D341Med (cell line): ENCODE measurements around the gene EMID1.

Experiments
- DNase-seq: peaks from one replicate; pipeline ENCODE4 v3.0.0; 2012; ENCODE audit warnings: low spot score

Gene EMID1

DNA sequence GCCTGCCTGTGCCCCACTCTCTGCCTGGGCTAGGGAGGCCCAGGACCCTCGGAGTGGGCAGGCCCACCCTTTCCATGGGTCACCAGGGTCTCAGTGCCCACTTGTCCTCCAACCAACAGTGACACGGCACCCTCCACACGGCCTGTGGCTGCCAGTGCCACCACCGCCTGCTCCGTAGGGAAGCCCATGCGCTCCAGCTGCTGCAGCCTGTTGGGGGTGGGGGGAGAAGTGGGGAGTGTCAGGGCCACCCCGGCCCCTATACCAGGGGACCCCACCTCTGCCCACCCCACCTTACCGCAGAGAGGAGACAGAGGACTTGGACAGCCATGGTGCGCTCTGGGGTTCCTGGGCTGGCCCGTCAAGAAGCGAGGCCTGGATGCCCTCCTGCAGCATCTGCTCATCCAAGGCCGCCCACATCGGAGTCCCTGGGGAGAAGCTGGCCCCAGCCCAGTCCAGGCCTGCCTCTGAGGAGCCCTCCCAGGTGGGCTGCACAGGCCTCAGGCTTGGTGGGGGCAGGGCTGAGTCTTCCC, 54.4 kb downstream of the EMID1 start:
- DNase-seq: peak; percentile 37

DNA sequence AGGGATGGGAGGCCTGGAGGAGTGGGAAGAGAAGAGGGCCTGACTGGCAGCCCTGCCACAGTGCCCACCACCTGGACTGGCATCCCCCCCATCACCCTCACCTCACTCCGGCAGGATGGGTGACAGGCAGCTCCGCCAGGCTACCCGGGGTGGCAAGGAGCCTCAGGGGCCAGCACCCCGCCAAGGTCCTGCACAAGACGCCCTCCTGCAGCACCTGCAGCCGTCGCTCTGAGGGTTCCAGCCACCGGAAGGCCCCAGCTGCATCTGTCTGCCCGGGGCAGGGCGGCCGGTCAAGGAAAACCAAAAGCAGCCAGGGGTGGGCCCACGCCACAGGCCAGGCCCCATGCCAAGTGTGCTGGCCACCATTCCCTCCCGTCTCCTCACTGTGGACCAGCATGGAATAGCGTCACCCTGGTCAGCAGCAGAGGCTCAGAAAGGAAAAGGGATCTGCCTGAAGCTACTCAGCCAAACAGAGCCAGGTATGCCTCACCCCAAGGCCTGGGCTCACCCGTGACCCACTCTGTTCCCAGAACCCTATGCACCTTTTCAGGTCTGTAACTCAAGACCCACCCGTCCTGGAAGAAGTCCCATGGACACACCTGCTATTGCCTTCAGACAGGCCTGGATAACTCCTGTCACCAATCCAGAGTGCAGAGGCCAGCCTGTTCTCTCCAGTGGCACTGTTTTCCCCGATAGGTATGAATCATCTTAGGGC, 55.1 kb downstream of the EMID1 start:
- peak; percentile 40 for DNase-seq

DNA sequence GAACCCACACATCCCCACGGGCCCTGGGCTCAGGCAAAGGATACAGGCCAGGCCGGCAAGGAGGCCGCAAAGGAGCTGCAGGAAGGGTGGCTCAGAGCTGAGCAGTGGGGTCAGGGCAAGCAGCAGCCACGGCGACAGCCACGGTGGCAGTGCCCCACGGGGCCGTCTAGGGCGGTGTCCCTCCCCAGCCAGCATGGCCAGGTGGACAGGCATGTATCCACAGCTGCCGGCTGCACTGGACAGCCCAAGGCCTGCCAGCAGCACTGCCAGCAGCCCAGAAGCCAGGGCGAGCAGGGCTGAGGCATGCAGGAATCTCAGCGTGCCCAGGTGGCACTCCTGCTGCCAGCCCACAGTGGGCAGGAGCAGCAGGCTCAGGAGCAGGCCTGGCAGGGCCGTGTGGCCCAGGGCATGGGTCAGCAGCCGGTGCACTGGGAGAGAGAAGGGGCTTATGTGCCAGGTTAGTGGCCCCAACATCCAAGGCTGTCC, 58.1 kb downstream of the EMID1 start:
- DNase-seq: no peak

DNA sequence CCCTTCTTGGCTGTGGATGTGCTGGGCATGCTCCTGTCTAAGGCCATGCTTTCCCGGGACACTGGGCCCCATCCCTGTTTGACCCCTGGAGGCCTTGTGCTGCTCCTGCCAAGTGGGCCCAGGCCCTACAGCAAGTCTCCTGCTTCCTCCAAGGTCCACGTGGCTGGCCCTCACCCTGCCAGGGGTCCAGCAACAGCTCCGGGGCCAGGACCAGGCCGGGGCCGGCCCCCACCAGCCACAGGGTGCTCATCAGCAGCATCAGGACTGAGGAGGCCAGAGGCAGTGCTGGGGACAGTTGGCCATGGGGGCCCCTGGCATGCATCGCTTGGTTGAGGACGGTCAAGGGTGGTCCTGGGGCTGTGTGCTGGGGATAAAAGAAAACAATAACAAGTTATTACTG, 59.6 kb downstream of the EMID1 start:
- DNase-seq: no peak

DNA sequence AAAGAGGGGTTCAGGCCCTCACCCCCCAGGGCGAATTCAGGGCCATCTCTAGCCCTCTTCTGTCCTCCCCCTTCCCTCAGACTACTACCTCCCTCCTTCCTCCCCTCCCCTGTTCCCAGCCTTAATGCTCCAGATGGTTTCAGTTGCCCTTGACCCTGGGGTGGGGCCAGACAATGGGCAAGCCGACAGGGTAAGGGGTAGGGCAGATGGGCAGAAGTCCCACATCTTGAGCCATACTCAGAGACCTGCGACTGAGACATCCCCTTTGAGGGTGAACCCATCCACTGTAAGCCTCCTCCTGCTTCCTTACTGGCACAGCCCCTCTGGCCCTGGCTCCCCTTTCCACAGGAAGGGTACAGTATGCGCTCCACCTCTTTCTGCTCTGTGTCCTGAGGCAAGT, 60.2 kb downstream of the EMID1 start:
- DNase-seq: no peak

DNA sequence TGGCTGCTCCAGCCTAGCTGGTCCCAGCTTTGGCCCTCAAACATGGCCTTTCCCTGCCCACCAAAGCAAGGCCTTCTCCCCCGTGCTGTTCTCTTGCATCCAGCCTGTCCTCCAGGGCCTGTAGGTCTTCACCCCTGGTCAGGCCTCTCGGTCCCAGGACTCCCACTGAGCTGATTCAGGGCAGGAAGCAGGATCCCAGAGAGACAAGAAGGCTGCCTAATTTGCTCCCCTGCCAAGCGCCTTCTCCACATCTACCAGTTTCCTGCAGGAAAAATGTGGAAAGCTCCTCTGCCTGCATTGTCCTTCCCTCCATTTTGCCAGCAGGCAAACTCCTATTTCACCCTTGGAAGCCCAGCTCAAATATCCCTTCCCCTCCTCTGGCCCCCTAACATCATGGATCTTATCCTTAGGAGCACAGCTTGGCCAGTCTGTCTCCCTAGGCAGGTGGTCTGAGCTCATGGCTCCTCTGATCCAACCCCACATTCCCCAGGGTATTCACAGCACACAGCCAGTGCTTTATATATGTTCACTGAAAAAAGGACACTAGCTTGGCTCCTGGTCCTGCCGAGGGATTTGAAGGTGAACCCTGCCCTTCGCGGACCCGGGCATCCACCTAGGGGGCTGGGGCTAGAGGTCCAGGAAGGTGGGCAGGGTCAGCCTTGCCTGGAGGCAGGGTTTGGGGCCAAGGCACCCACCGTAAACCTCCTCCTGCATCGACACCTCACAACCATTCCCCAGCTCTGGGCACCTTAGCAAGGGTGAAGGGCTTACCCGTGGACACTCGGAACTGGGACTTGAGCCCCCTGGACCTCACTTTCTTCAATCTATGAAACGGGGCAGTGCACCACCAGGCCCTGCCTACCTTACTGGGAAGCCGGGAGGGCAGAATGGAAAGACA, 61.1 kb downstream of the EMID1 start:
- DNase-seq: peak; percentile 43

DNA sequence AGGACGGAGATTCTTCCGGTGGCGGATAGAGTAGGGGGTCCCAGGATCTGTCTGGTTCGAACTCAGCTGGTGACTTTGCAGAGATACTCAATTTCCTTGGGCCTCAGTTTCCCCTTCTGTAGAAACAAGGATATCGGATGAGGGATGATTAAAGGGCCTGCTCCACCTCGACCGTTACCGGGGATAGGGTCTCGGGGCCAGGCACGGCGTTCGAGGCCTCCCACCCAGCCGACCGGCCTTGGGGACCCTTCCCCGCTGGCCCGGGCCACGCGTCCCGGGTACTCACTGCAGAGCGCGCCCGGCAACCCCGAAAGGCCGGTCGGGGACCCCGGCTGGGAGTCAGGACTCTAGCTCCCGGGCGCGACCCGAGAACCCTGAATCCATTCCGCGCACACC, 61.8 kb downstream of the EMID1 start:
- DNase-seq: no peak

DNA sequence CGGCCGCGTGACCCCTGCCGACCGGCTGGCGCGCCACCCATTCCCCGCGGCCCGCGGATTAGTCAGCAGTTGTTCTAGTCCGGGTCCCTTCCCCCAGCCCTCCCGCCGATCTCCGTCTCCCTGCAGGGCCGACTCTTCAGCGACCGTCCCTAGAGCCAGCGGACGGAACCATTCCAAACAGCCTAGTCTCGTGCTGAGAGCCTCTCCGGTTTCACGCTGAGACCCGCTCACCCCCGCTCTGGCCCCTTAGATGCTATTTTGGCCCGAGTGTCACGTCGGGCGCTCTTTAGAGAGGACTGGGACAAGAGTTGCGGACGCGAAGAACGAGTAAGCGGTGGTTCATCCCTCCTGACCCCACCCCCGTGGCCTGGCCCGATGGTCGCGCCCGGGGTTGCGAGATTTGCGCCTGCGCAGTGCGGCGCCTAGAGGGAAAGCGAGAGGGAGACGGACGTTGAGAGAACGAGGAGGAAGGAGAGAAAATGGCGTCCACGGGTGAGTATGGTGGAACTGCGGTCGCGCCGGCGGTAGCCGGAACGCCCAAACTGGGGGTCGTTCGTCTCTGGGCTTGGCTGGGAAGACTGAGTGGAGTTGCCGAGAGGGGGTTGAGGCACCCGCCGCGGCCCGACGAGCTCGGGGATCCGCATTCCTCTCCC, 62.3 kb downstream of the EMID1 start, which contains the start of the genes EWSR1 and RHBDD3:
Gene EWSR1, plus strand, starts transcription at position 411 of the 653 bp plus-strand sequence. Its CDS starts 69 bp downstream, at position 480.
Gene RHBDD3, minus strand, starts transcription at position 124 of the 653 bp plus-strand sequence. CDS start 2,355 bp downstream, outside the sequence.
- DNase-seq: peak; percentile 96

DNA sequence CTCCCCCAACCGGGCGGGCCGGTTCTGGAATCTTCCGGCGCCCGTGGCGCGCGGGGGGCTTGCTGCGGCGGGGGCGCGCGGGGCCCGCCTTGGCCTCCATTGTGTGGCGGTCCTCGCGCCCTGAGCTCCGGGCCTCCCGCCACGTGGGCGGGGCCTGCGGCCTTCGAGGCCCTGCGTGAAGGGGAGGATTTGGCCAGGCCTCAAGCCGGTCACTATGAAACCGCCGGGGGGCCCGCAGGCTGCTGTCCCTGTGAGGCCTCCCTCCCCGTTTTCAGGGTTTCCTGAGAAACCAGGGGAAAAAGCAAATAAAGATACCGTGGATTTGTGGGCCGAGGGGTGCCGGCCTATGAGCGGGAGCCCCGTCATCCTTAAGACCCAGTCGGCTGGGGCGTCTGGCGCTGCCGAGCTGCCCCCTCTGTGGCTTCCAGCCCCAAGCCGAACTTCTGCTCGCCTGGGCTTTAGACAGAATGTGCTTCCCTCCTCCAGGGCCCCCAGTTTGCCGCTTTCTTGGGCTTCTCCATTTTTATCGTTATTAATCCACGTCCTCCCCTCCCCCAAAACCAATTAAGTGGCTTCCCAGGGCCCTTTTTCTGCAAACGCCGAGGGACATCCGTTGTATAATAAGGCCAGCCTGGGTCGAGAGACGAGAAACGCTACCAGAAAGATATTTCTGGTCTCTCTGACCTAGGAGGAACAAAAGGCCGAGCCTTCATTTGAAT, 63.0 kb downstream of the EMID1 start:
- DNase-seq: peak; percentile 66

DNA sequence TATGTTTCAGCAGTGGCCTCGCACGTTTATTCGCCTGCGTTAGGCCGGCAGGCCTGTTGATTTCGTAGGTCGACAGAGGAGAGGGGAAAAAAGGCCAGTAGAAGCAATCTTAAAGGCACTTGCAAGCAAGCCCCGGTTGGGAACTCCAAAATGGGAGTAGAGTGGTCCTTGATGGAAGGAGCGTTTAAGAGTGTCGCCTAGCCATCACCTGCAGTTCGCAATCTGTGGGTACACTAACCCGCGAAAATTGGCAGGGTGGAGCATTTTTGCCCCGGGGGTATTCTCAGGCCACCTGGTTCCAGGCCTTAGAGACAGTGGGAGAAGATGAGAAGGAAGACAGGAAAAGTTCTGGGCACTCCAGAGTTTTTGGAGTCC, 63.5 kb downstream of the EMID1 start:
- DNase-seq: no peak

DNA sequence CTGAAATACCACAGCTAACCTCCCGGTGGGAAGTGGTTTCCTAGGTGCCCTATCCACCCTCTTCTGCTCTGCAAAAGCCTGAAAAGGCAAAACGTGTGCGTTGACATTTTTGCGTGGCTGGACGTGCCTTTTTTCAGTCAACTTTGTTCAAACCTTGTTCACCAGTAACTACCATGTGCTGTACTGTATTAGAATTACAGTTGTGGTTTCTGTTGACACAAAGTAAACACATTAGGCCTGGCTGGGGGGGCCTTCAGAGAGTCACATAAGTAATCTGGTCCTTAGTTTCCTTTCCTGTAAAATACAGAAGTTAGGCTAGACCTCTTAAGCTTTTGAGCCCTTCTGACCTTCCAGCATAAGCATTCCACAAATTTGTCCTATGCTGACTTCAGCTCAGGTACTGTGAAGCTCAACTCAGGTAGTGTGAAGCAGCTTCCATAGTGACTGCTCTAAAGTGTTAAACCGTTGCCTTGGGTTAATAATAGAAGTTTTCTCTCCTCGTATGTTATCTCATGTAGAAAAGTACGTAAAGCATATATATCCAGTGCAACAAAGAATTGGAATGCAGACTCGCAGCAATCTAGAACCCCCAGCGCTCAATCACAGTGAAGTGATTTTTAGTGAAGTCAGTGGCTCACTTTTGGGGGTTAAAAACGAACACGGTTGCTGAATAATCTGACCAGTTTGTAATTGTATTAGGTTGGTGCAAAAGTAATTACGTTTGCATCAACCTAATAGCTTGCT, 64.2 kb downstream of the EMID1 start:
- DNase-seq: no peak

DNA sequence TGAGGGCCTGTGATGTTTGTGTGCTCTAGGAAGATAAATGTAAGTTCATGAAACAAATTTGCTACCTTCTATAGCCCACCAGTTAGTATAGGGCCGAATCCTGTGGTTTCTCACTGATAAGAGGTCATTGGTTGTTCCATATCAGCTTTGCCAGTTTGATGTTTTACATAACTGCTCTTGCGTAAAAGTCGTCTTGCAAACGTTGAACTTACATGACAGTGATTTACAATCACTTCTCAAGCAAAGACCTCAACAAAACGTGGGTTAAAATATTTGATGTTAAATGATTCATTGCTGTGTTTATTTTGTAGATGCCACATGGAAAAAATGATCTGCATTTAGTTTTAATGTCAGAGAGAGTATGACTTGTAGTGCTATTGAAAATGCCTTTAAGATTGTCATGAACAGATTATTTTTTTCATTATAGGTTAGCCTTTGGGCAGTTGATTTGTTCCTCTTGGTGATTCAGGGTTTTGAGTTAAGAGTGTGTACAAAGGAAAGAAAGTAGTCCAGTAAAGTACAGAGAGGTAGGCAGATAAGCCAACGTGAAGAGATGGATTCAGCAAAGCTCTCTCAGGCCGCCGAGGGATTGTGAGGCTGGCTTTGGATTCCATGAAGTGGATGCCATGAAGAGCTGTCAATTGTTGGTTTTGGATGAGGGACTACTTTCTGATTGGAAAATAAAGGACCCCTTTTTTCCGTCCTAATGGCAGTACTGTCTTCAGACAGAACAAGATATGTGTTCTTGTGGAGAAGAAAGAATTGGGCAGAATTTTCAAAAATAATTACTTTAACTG, 65.0 kb downstream of the EMID1 start:
- DNase-seq: no peak

DNA sequence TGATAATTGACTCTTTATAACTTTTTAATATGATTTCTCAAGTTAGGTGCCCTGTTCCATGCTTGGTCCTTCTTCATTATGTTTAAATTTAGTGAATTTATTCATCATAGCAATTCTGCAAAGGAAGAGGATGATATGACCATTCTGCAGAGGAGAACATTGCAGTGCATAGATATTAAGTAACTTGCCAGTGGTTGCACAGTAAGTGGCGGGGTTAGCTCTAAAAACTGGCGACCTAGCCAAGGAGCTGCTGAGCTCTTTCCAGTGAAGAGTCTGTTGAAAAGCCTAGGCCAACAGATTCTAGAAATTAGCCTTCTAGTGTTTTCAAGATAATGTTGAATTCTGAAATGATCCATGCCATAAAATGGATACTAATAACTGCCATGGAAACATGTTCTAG, 66.9 kb downstream of the EMID1 start:
- DNase-seq: no peak

DNA sequence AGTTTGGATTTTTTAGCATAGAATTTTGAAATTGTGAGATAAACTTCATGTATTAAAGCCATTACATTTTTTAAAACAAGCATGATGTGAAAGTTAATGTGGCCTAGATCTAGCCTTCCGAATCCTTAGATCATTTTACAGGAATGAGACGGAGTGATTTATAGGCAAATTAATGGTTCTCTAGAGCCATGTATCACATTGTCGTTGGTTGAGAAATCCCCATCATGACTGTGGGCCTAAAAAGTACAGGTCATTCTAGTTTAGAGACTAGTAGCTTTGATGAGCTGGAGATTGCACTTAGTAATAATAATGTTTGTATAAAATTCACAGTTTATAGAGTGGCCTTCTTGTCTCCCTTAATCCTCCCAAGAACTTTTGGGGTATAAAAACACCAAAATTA, 69.5 kb downstream of the EMID1 start:
- DNase-seq: no peak

DNA sequence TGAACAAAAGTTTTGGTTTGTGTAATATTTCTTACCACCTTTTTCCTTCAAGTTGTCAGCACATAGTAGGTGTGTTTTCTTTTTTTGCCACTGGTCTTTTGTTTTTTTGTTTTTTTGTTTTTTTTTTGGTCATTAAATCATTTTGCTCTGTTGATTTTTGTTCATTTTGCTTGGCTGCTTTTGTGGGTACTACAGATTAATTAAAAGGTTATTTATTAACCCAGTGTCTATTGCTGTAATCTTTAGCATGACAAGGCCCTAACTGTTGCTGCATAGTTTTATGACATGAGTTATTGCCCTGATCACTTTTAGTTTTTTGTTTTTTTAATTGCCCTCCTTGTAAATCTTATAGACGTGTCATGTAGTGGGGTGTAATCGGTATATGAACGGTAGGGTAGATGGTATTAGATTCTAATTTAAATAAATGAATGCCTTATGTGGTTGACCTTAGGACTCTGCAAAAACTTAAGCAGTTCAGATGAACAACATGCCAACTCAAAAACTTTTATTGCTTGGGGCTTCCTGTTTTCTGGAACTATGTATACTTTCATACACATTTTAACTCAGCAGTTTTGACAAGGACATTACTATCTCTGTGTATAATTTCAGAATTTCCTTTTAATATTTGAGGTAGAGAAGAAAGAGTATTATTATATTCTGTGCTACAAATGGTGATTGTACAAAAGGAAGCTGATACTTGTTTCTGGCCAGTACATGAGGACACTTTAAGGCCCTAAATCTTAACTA, 70.3 kb downstream of the EMID1 start:
- DNase-seq: no peak

DNA sequence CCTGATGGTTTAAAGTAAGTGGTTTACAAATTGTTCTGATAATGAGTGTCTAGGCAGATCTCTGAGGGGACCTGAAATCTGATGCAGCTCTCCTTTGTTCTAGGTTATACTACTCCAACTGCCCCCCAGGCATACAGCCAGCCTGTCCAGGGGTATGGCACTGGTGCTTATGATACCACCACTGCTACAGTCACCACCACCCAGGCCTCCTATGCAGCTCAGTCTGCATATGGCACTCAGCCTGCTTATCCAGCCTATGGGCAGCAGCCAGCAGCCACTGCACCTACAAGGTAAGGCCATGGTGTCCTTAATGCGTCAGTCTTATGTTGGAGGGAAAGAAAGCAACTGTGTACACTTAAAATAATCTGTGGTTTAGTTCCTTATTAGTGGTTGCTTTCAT, 72.2 kb downstream of the EMID1 start:
- DNase-seq: no peak

DNA sequence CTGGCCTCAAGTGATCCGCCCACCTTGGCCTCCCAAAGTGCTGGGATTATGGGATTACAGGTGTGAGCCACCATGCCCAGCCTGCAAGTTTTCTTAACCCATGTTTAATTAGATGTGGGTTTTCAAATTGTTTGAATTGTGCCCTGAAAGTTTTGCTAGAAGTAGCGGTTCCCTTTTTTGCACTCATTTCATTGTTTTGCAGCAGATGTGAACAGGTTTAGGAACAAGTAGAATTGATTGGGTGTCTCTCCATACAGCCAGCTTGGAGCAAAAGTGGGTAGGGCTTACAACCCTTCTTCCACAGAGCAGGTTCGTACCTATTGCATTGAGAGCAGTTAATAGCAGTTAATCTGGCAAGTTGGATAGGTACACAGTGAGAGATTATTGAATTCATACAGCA, 78.5 kb downstream of the EMID1 start:
- no peak for DNase-seq

DNA sequence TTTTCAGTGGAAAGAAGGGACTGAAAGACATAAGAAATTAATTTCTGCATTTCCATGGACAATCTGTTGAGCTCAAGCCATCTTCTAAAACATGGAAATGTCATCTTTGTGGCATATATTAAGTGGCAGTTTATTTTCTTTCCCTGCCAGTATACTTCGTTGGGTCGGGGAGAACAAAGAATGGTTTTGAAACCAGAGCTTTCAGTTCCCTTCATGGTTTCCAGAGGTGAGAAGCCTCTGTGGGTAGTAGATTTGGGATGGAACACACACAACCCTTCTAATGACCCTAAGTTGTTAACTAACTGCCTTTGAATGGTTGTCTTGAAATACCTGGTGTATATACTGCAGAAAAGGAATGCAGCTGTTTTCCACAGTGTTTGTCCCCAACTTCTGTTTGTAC, 83.1 kb downstream of the EMID1 start:
- no peak for DNase-seq

DNA sequence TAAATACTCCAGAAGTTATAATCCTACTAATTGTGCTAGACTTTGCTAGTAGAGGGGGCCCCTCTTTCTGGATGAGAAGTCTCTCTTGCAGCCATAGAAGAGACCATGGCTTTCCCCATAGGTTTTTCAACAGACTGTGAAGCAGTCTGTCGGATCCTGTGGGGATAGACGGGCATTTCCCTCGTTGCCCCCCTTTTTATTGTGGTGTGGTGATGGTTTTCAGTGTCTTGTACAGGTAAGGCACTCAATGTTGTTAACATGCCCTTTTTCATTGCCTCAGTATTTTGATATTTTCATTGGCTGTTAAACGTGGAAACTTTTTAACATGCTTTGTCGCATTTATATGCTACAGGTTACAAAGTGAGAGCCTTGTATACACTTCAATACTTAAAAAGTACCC, 84.4 kb downstream of the EMID1 start:
- DNase-seq: no peak
